HG03521 (cell line): ENCODE measurements around the gene COPS7A.
A peak's percentile ranks its signal among the peaks of the same experiment; 100 is the strongest.
"Not testable (repeated sequence)": the region's sequence is repeated elsewhere in the genome, so short reads cannot be mapped to it uniquely, and the experiment has no call there.

Experiments
- ATAC-seq: cut with Tn5 transposase; IDR thresholded peaks from one replicate; pipeline ENCODE4 v1.9.1; 2021; ENCODE audit warnings: mild to moderate bottlenecking, moderate library complexity; ENCODE audit not compliant: unreplicated experiment

The COPS7A gene

DNA sequence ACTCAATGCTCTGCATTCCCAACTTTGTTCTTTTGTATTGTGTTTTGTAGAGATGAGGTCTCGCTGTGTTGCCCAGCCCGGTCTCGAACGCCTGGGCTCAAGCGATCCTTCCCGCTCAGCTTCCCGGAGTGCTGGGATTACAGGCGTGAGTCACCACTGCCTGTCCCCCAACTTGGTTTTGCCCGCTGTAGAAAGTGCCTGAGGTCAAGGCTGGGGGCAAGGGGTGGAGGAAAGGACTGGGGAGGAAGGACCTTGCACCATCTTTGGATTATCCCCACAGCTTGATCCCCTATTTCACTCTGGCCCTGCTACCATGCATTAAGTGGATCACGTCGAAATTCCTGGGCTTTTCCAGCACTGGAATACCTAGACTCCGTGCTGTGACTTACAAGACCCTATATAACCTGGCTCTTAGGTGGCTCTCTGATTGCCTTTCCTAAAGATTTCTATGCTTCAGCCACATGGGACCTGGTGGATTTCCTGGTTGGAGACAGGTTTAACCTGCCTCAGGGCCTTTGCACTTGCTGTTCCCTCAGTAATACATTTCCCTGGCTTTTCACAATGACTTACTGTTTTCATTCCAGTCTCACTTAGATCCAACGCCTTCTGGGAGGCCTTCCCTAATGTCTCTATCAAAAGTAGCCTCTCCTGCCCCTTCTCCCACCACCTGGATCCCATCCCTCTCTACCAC lies 22.6 kb upstream of the COPS7A start:
- no peak for ATAC-seq

- no peak for ATAC-seq
Measured at GRCh38 chr12:6703631-6704030, 20.2 kb upstream of the COPS7A start.

GRCh38 chr12:6708351-6708750 lies 15.5 kb upstream of the COPS7A start:
- ATAC-seq: not testable (repeated sequence)

DNA sequence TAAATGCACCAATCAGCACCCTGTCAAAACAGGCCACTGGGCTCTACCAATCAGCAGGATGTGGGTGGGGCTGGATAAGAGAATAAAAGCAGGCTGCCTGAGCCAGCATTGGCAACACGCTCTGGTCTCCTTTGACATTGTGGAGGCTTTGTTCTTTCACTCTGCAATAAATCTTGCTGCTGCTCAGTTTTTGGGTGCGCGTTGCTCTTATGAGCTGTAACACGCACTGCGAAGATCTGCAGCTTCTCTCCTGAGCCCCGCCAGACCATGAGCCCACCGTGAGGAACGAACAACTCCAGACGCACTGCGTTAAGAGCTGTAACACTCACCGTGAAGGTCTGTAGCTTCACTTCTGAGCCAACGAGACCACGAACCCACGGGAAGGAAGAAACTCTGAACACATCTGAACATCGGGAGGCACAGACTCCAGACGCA lies 14.9 kb upstream of the COPS7A start:
- no peak for ATAC-seq

DNA sequence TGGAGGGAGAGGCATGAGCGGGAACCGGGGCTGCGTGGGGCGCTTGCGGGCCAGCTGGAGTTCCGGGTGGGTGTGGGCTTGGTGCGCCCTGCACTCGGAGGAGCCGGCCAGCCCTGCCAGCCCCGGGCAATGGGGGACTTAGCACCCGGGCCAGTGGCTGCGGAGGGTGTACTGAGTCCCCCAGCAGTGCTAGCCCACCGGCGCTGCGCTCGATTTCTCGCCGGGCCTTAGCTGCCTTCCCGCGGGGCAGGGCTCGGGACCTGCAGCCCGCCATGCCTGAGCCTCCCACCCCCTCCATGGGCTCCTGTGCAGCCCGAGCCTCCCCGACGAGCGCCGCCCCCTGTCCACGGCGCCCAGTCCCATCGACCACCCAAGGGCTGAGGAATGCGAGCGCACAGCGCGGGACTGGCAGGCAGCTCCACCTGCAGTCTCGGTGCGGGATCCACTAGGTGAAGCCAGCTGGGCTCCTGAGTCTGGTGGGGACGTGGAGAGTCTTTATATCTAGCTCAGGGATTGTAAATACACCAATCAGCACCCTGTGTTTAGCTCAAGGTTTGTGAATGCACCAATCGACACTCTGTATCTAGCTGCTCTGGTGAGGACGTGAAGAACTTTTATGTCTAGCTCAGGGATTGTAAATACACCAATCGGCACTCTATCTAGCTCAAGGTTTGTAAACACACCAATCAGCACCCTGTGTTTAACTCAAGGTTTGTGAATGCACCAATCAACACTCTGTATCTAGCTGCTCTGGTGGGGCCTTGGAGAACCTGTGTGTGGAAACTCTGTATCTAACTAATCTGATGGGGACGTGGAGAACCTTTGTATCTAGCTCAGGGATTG lies 7.6 kb upstream of the COPS7A start:
- ATAC-seq: not testable (repeated sequence)

DNA sequence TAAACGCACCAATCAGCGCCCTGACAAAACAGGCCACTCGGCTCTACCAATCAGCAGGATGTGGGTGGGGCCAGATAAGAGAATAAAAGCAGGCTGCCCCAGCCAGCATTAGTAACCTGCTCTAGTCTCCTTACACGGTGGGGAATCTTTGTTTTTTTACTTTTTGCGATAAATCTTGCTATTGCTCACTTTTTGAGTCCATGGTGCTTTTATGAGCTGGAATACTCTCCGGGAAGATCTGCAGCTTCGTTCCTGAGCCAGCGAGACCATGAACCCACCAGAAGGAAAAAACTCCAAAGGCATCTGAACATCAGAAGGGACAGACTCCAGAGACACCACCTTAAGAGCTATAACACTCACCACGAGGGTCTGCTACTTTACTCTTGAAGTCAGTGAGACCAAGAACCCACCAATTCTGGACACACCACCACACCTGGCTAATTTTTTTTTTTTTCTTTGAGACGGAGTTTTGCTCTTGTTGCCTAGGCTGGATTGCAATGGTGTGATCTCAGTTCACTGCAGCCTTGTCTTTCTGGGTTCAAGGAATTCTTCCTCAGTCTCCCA lies 6.9 kb upstream of the COPS7A start:
- ATAC-seq: no peak

DNA sequence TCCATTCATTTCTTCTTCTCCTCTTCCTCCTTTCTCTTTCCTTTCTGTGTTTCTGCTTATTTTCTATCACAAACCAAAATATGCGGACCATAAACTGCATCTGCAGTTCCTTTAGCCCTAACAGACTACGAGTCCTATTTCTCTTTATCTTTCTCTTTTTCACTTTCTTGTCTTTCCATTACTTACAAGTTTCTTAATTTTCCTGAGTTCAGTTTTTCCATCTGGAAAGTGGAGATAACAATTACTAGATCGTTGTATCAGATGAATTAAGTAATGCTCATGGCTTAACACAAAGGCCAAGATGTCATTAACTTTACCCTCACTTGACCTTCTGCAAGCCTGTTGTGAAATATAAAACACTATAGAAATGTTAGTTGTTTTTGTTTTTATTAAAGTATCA lies 983 bp upstream of the COPS7A start:
- ATAC-seq: no peak

- ATAC-seq: peak; percentile 15
Measured at GRCh38 chr12:6724409-6724797, 557 bp downstream of the COPS7A start.

DNA sequence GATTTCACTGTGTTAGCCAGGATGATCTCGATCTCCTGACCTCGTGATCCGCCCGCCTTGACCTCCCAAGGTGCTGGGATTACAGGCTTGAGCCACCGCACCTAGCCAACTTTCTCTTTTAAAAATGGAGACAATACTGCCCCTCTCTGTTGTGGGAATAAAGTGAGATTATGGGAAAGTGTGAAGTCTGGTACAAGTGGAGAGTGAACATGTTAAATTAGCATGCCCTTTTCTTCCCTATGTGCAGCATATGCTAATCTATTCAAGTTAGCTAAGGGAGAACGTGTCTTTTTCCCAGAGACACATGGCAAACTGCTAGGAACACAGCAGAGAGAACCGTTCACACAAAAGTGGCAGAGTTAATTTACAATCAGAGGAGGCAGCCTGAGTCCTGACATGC lies 1.5 kb downstream of the COPS7A start:
- no peak for ATAC-seq

GRCh38 chr12:6729186-6729585 lies 5.3 kb downstream of the COPS7A start:
- no peak for ATAC-seq

DNA sequence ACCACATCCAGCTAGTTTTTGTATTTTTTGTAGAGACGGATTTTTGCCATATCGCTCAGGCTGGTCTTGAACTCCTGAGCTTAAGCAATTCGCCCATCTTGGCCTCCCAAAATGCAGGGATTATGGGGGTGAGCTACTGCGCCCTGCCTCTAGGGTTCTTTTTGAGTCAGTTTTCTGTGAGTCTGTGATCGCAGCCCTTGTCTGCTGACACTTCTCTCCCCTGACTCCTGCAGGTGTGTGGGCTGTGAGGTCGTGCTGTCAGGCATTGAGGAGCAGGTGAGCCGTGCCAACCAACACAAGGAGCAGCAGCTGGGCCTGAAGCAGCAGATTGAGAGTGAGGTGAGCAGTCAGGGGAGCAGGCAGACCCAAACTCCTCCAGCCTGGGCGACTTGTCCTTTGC lies 6.3 kb downstream of the COPS7A start:
- ATAC-seq: no peak

DNA sequence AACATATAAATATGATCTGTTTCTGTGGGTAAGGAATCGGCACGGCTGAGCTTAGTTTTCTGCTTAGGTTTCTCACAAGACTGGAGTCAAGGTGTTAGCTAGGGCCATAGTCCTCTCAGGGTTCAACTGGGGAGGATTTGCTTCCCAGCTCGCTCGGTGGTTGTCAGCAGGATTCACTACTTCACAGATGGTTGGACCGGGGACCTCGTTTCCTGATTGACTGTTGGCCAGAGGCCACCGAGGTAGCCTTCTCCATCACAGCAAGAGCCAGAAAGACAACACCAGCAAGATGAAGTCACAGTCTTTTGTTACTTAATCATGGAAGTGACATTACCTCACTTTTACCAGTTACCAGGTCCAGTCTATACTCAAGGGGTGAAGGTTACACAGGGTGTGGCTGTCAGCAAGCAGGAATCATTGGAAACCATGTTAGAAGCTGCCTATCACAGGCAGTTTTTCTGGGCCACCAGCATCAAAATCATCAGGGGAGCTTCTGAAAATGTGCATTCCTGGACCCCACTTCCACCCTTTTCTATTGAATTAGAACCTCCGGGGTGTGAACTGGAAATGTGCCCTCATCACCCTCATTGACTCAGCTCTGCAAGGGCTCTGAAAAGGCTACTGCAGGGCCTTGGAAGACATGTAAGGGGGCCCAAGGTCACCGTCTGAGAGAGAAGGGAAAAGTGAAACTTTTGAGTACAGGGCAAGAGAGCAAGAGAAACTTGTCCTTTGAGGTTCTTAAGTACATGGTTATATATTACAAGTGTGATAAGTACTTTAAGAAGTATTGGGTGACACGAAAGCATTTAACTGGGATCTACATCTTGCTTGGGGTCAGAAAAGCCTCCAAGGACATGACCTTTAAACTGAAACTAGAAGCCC lies 10.9 kb downstream of the COPS7A start:
- no peak for ATAC-seq

- no peak for ATAC-seq
Measured at GRCh38 chr12:6735448-6736191, 11.8 kb downstream of the COPS7A start.

- ATAC-seq: no peak
Measured at GRCh38 chr12:6736754-6737153, 12.9 kb downstream of the COPS7A start.

- ATAC-seq: not testable (repeated sequence)
Measured at GRCh38 chr12:6742080-6742479, 18.2 kb downstream of the COPS7A start.

- no peak for ATAC-seq
Measured at GRCh38 chr12:6742834-6743233, 19.0 kb downstream of the COPS7A start.

GRCh38 chr12:6743300-6743699 lies 19.5 kb downstream of the COPS7A start:
- not testable (repeated sequence) for ATAC-seq

DNA sequence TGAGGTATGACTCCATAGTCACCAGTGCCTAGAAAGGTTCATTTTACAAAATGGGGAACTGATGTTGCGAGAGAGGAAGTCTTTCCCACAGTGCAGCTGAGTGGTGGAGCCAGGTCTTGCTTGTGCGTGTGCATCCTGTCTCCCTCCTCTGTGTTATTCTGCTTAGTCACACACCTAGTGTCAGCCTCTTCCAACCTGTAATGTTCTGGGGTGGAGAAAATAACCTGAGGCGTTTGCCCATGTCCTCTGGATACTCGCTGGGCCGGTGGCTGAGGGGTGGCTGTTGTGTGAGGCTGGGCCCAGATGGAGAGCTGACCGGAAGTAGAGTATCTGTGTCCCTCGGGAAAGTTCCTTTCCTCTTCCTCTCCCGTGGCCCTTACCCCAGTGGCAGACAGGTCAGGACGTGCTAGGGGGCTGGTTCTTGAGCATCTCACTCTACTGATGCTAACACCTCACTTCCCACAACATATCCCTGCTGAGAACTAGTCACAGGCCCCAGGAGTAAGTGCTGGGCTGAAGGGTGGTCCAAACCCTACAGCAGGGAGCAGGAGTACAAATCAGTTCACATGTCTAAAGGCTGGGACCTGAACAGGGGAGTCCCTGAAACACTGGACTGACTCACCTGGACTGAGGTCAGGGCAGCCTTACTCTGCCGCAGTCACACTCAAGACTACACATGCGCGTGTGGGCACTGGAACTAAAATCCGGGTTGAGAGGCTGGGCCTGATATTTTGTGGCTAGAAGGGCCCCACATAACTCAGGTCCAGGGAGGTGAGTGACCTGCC lies 22.1 kb downstream of the COPS7A start:
- ATAC-seq: no peak

GRCh38 chr12:6747216-6747615 lies 23.4 kb downstream of the COPS7A start:
- ATAC-seq: no peak

DNA sequence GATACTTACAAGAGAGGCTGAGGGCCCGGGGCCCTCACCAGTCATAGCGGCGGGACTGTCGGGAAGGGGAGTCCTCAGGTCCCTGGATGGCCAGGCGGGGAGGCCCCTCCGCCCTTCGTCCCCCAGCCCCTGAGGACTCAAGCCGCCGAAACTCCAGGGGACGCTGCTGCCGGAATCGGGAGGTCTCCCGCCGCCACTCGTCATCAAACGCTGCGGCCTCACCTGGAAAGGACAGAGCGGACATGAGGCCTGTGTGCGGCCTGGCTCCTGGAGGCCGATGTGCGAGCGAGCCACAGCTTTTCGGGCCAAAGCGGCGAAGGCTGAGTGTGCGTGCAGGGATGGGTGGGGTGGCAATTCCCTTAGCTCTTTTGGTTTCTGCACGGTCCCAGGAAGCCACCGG lies 24.9 kb downstream of the COPS7A start:
- ATAC-seq: no peak
